Stomach (tissue), 9 donors: ENCODE results near the gene MEX3B. TPM values are rescaled to one million over a fixed set of nuclear protein-coding genes. Genes with fewer than 3 reads are reported as not detected.
A peak's percentile ranks its signal among the peaks of the same experiment; 100 is the strongest.

Source experiments
- DNase-seq, 2 donors: peaks; one replicate each; pipeline versions ENCODE4 v3.0.0 to v3.0.0-alpha.2; 2013 to 2019
- H3K27ac ChIP-seq, 5 donors: fragments of 200-600 bp in 4 of 5; sonication (generic) in 4 of 5; one replicate each; pipeline ENCODE4 v1.5.1; 2013 to 2019; ENCODE audit warnings: mild to moderate bottlenecking in 1 of 5, moderate library complexity in 1 of 5
- H3K27me3 ChIP-seq, 3 donors: fragments of 200-600 bp; sonication (generic); one replicate each; pipeline ENCODE4 v1.5.1; 2017 to 2019; ENCODE audit warnings: mixed run types in 1 of 3
- H3K36me3 ChIP-seq, 4 donors: fragments of 200-600 bp; sonication (generic); 1 replicate in 3 of 4; 2 replicates in 1 of 4; pipeline ENCODE4 v1.5.1; 2016 to 2019
- H3K4me1 ChIP-seq, 4 donors: fragments of 200-600 bp; sonication (generic); one replicate each; pipeline ENCODE4 v1.5.1; 2016 to 2019
- H3K4me3 ChIP-seq, 4 donors: fragments of 200-600 bp; sonication (generic) in 3 of 4; one replicate each; pipeline ENCODE4 v1.5.1; 2016 to 2019; ENCODE audit warnings: mild to moderate bottlenecking in 1 of 4
- H3K9me3 ChIP-seq, 4 donors: fragments of 200-600 bp; sonication (generic); one replicate each; pipeline ENCODE4 v1.5.1; 2016 to 2019
- CTCF ChIP-seq, 7 experiments: fragments of 450-650 bp in 4 of 7; fragments of 200-600 bp in 3 of 7; sonication (generic) in 3 of 7; IDR thresholded peaks; one replicate each; pipeline ENCODE4 v1.5.1; 2016 to 2019; ENCODE audit warnings: antibody characterized with exemption in 7 of 7, control low read depth in 2 of 7, mild to moderate bottlenecking in 1 of 7
- EP300 ChIP-seq: sonication (generic); formaldehyde crosslinking; IDR thresholded peaks from one replicate; pipeline ENCODE4 v1.6.1; 2017; ENCODE audit warnings: antibody characterized with exemption
- POLR2A ChIP-seq, 4 donors: fragments of 450-650 bp; IDR thresholded peaks; one replicate each; pipeline ENCODE4 v1.6.1; 2016; ENCODE audit warnings: antibody characterized with exemption in 4 of 4, control low read depth in 2 of 4, mild to moderate bottlenecking in 1 of 4, moderate library complexity in 1 of 4
- POLR2AphosphoS5 ChIP-seq, 3 donors: sonication (generic); formaldehyde crosslinking; IDR thresholded peaks; one replicate each; pipeline ENCODE4 v1.6.1; 2016; ENCODE audit warnings: antibody characterized with exemption in 3 of 3
- WGBS, 5 donors: extraction: QIAGEN DNeasy Blood & Tissue Kit in 3 of 5; methylation state at CpG; one replicate each; pipeline versions ENCODE4 v1.1.5 to v1.1.7; 2013 to 2018; 5-methylcytosine and 5-hydroxymethylcytosine counted together
- intact Hi-C: fragments of 100-400 bp; cut with DNase I; formaldehyde crosslinking; loops from one replicate; pipeline ENCODE4 v1.15.1; 2023; ENCODE audit warnings: low total_unique reads
- polyA plus RNA-seq, 3 donors: library from polyadenylated mRNA; stranded (reverse); fragments of 200-250 nt; gene quantifications; one replicate each; pipeline ENCODE4 v1.2.3, GENCODE V29; 2013
- total RNA-seq, 5 donors: library from RNA; depleted of rRNA; stranded (reverse); fragments of >200 nt; gene quantifications; one replicate each; pipeline versions ENCODE4 v1.1.0 to v1.2.3, GENCODE V29; 2014 to 2016
- donor health status: healthy with polysubstance abuse.
- donor health status: Bipolar disorder and iron deficiency.
- donor health status: healthy.

MEX3B gene
- total and polyA plus RNA-seq, 8 donors = 0.44 to 2.9 (median 0.46) TPM; not detected in 3

DNA sequence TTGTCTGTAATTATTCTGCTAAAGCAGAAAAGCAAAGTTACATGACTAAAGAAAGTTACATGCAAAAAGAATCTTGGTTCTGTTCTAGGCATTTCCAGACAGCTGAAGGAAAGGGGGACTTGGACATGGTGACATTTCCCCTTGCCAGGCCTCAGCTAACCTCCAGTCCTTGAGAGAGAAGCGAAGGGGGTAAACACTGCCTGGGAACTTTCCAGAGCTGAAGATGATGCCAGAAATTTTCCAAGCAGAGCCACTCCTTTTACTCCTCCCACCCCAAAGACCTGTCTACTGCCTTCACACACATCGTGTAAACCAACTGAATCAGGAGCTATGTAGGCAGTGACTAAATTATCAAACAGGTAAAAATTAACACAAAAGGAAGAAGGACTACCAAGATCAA, 5.4 kb downstream of the MEX3B start:
- Histone ChIP-seq H3K4me3 (no peak overlapping the region), H3K27ac (no peak overlapping the region), H3K9me3 (no peaks in the 10 kb centered on the region), H3K36me3 (peaks cover 0 to 4% (median 0%) of the 10 kb centered on the region in 4 donors), H3K27me3 (peaks cover 0 to 23% (median 16%) of the 10 kb centered on the region in 3 donors), H3K4me1 (peaks cover 18 to 32% (median 26%) of the 10 kb centered on the region in 4 donors)
- intact Hi-C loops = no loop called here
- no peak for TF ChIP-seq EP300
- TF ChIP-seq POLR2A (IDR thresholded peaks at IDR 0.05) = no peak
- WGBS, 5 donors = 19 to 29% (median 25%) methylated on average over 2 of the region's 2 CpGs
- DNase-seq = peak in 1 of 2 donors; percentile 27

DNA sequence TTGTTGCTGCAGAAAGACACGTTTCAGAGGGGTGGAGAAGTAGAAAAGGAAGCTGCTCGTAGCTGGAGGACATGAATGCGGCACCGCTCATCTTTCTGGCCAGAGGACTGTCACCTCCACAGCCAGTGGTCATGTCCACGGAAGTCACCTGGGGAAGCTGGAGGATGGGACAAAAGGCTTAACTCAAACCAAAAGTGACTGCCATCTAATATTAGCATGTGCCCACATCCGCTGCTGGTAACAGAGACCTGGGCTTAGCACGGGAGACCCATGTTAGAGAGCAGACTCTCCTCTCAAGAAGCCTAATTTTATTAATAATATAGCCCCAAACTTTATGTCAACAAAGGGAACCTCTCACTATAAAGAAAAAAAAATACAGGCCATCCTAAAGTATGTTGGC, 5.9 kb downstream of the MEX3B start:
- H3K27ac ChIP-seq = no peak overlapping the region
- WGBS, 5 donors = 88 to 95% (median 93%) methylated on average over 7 of the region's 7 CpGs
- H3K36me3 ChIP-seq = peaks cover 0 to 4% (median 0%) of the 10 kb centered on the region in 4 donors
- no peaks in the 10 kb centered on the region for H3K9me3 ChIP-seq
- no peak for TF ChIP-seq POLR2AphosphoS5 (IDR thresholded peaks at IDR 0.05)
- TF ChIP-seq POLR2A (IDR thresholded peaks at IDR 0.05) = no peak
- TF ChIP-seq CTCF (IDR thresholded peaks at IDR 0.05) = no peak
- H3K4me3 ChIP-seq = no peak overlapping the region
- peaks cover 0 to 17% (median 10%) of the 10 kb centered on the region in 3 donors for H3K27me3 ChIP-seq
- H3K4me1 ChIP-seq = peaks cover 16 to 27% (median 21%) of the 10 kb centered on the region in 4 donors
- DNase-seq = no peak
- intact Hi-C loops = no loop called here

- Histone ChIP-seq H3K27me3 (no peaks in the 10 kb centered on the region), H3K4me3 (no peak overlapping the region), H3K36me3 (no peaks in the 10 kb centered on the region), H3K4me1 (peaks cover 0 to 9% (median 4%) of the 10 kb centered on the region in 4 donors), H3K9me3 (no peaks in the 10 kb centered on the region), H3K27ac (no peak overlapping the region)
- WGBS, 5 donors = 77 to 87% (median 82%) methylated on average over 7 of the region's 7 CpGs
- no peak for DNase-seq
- TF ChIP-seq CTCF (IDR thresholded peaks at IDR 0.05) (no peak), POLR2A (IDR thresholded peaks at IDR 0.05) (no peak), EP300 (no peak), POLR2AphosphoS5 (IDR thresholded peaks at IDR 0.05) (no peak)
- intact Hi-C loops = no loop called here
Measured at GRCh38 chr15:82036461-82036860, 9.4 kb downstream of the MEX3B start.

DNA sequence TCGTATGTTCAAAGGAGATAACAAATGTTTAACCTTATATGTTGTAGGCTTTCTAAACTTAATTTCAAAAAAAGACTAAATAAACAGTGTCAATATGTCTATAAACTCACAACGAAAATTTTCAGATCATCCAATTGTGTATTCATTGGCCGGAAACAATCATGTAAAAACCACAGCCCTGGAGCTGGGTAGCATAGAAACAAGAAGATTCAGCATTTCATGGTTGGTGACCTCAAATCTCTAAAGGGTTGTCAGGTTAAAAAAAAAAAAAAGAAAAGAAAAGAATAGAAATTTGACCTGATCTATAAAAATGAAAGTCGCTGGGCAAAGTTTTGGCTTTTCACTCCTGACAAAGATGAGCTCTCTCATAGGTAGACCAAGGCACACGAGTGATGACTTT, 13.9 kb downstream of the MEX3B start:
- intact Hi-C loops = no loop called here
- no peaks in the 10 kb centered on the region for H3K9me3 ChIP-seq
- WGBS, 5 donors = 66 to 78% (median 68%) methylated on average over 5 of the region's 5 CpGs

More for the DNA sequence above, 13.9 kb downstream of the MEX3B start:
- no peak overlapping the region for H3K27ac ChIP-seq
- DNase-seq = no peak
- TF ChIP-seq CTCF (IDR thresholded peaks at IDR 0.05) (no peak), EP300 (no peak), POLR2A (IDR thresholded peaks at IDR 0.05) (no peak), POLR2AphosphoS5 (IDR thresholded peaks at IDR 0.05) (no peak)
- H3K27me3 ChIP-seq = no peaks in the 10 kb centered on the region
- no peaks in the 10 kb centered on the region for H3K4me1 ChIP-seq
- H3K4me3 ChIP-seq = no peak overlapping the region
- H3K36me3 ChIP-seq = no peaks in the 10 kb centered on the region
